ENCODE data around the gene MFSD2A.

The MFSD2A gene

DNA sequence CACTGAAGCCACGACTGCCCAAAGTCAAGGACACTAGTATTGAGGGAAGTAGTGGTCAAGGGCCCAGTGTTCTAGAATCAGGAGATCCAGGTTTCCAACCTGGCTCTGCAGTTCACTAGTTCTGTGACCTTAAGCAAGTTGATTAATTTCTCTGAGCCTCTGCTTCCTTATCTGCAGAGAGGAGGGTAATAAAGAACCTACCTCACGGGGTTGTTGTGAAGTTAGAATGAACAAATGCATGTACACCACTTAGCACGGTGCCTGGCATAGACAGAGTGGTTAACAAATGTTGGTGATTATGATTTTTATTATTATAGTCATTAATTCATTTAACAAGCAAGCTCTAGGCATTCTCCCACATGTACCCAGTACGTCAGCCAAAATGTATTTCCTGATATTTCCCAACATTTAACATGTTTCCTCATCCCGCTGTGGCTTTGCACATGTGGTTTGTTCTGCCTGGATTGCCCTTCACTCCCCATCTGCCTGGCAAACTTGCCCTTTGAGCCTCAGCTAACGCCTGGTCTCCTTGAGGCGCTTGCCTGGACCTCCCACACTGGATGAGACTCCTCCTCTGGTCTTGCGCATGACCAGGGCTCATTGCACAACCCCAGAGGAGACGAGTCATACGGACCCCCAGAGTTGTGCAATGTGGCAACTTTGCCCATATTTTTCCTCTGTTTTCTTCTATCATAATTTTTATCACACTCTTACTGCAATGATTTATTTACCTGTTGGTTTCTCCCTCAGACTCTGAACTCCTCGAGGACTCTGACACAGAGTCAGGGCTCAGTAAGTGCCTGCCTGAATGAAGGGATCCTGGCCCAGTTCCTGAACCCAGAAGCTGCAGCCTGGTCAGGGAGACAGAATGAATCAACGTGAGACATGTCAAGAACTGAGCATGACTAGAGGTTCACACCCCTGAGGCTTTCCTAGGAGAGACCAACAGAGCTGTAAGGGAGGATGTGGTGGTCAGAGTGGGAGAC is 20.7 kb upstream of the MFSD2A start:
- H3K4me1 ChIP-seq (ENCODE audit: control insufficient read depth, low read depth, low read length) = no peaks in the 10 kb centered on the region
- no peak overlapping the region for H2BK15ac ChIP-seq (replicated peaks; ENCODE audit: low read depth)
- H2BK5ac ChIP-seq (ENCODE audit: low read length) = no peak overlapping the region
- H4K5ac ChIP-seq (ENCODE audit: low read length) = no peak overlapping the region
- H3K4ac ChIP-seq (ENCODE audit: low read depth, low read length) = no peak overlapping the region
- no peak overlapping the region for H3K23ac ChIP-seq (ENCODE audit: low read length)
- no peaks in the 10 kb centered on the region for H3K27me3 ChIP-seq (ENCODE audit: insufficient read depth, low read length, poor library complexity)
- no peaks in the 10 kb centered on the region for H3K79me1 ChIP-seq (ENCODE audit: low read length)
- no peak overlapping the region for H3K27ac ChIP-seq (ENCODE audit: low read depth, low read length)
- H4K8ac ChIP-seq (ENCODE audit: low read depth, low read length) = no peak overlapping the region
- H2AK5ac ChIP-seq (ENCODE audit: low read length) = no peak overlapping the region
- WGBS (ENCODE audit: extremely low coverage, insufficient coverage, low lambda C conversion rate) = no CpG with 5 or more reads among the region's 12 CpGs
- no peak overlapping the region for H3K56ac ChIP-seq (ENCODE audit: low read length)
- H3K4me3 ChIP-seq (ENCODE audit: low read length) = no peak overlapping the region
- H3K18ac ChIP-seq (ENCODE audit: low read length) = no peak overlapping the region
- no peaks in the 10 kb centered on the region for H3K79me2 ChIP-seq (ENCODE audit: control insufficient read depth, insufficient read depth, low read length)
- no peak overlapping the region for H3K9ac ChIP-seq (ENCODE audit: low read length)
- no peak overlapping the region for H2BK120ac ChIP-seq (ENCODE audit: low read depth, low read length)
- no peak overlapping the region for H3K4me2 ChIP-seq (ENCODE audit: low read length)
- DNase-seq = no peak
- H3K36me3 ChIP-seq (ENCODE audit: control insufficient read depth, insufficient read depth, low read length) = no peaks in the 10 kb centered on the region

DNA sequence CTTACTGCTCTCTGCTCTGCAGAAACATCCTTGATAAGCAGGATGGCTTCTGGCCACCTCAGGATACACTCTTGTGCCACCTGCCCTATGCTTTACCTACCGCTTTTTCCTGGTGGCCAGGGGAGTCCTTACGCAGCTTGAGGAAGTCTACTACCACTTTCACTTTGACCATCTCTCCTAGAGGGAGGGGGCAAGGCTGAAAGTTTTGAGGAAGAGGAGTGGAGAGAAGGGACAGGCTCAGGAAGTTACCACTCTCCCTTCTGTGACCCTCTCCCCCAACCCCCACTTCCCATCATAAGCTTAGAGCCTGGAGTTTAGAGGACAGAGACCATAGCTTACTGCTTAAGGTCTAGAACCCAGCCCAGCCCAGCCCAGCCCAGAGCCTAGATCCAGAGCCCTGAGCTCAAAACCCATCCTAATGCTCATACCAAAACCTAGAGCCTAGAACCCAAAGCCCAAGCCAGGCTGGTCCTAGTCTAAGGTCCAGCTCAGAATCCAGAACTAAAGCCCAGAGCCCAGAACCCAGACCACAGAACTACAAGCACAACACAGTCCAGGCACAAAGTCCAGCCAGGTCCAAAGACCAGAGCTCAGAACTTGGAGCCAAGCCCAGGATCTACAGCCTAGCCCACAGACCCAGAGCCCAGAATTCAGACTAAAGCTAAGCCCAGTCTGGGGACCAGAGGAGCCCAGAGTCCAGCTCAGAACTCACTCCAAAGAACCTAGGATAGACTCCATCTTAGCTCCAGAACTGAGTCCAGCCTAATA is 18.0 kb upstream of the MFSD2A start:
- Histone ChIP-seq H3K4me3 (ENCODE audit: low read length) (no peak overlapping the region), H2BK120ac (ENCODE audit: low read depth, low read length) (no peak overlapping the region), H3K36me3 (ENCODE audit: control insufficient read depth, insufficient read depth, low read length) (no peaks in the 10 kb centered on the region), H3K23ac (ENCODE audit: low read length) (no peak overlapping the region), H4K8ac (ENCODE audit: low read depth, low read length) (no peak overlapping the region), H3K4me1 (ENCODE audit: control insufficient read depth, low read depth, low read length) (no peaks in the 10 kb centered on the region), H3K9ac (ENCODE audit: low read length) (no peak overlapping the region), H4K5ac (ENCODE audit: low read length) (no peak overlapping the region), H3K4me2 (ENCODE audit: low read length) (no peak overlapping the region), H3K27me3 (ENCODE audit: insufficient read depth, low read length, poor library complexity) (no peaks in the 10 kb centered on the region), H2BK15ac (replicated peaks; ENCODE audit: low read depth) (no peak overlapping the region), H2AK5ac (ENCODE audit: low read length) (no peak overlapping the region), H3K79me2 (ENCODE audit: control insufficient read depth, insufficient read depth, low read length) (no peaks in the 10 kb centered on the region), H3K79me1 (ENCODE audit: low read length) (no peaks in the 10 kb centered on the region), H3K27ac (ENCODE audit: low read depth, low read length) (no peak overlapping the region), H3K18ac (ENCODE audit: low read length) (no peak overlapping the region), H3K56ac (ENCODE audit: low read length) (no peak overlapping the region), H2BK5ac (ENCODE audit: low read length) (no peak overlapping the region), H3K4ac (ENCODE audit: low read depth, low read length) (no peak overlapping the region)
- DNase-seq = no peak
- no CpG with 5 or more reads among the region's 2 CpGs for WGBS (ENCODE audit: extremely low coverage, insufficient coverage, low lambda C conversion rate)

DNA sequence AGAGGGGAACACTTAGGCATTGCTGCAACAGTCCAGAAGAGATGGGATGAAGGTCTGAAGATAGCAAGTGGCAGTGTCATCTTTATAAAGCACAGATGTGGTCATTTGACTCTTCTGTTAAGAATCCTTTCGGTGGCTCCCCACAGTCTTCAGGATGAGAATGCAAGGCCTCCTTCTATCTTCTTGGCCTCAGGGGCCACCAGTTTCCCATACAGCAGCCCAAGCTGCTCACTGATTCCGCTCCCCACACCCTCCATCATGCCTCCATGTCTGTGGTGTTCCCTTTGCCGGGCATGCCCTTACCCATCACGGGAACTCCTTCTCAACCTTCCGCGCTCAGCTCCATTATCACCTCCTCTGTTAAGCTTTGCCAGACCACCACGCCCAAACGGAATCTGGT is 16.1 kb upstream of the MFSD2A start:
- Histone ChIP-seq H4K8ac (ENCODE audit: low read depth, low read length) (no peak overlapping the region), H3K27ac (ENCODE audit: low read depth, low read length) (no peak overlapping the region), H3K18ac (ENCODE audit: low read length) (no peak overlapping the region), H3K79me2 (ENCODE audit: control insufficient read depth, insufficient read depth, low read length) (no peaks in the 10 kb centered on the region), H2BK5ac (ENCODE audit: low read length) (no peak overlapping the region), H2BK15ac (replicated peaks; ENCODE audit: low read depth) (no peak overlapping the region), H3K4me2 (ENCODE audit: low read length) (no peak overlapping the region), H4K5ac (ENCODE audit: low read length) (no peak overlapping the region), H3K23ac (ENCODE audit: low read length) (no peak overlapping the region), H3K4me1 (ENCODE audit: control insufficient read depth, low read depth, low read length) (no peaks in the 10 kb centered on the region), H3K27me3 (ENCODE audit: insufficient read depth, low read length, poor library complexity) (no peaks in the 10 kb centered on the region), H3K9ac (ENCODE audit: low read length) (no peak overlapping the region), H3K56ac (ENCODE audit: low read length) (no peak overlapping the region), H2BK120ac (ENCODE audit: low read depth, low read length) (no peak overlapping the region), H3K4ac (ENCODE audit: low read depth, low read length) (no peak overlapping the region), H3K79me1 (ENCODE audit: low read length) (no peaks in the 10 kb centered on the region), H3K36me3 (ENCODE audit: control insufficient read depth, insufficient read depth, low read length) (no peaks in the 10 kb centered on the region), H3K4me3 (ENCODE audit: low read length) (no peak overlapping the region), H2AK5ac (ENCODE audit: low read length) (no peak overlapping the region)
- no CpG with 5 or more reads among the region's 8 CpGs for WGBS (ENCODE audit: extremely low coverage, insufficient coverage, low lambda C conversion rate)
- DNase-seq = no peak

DNA sequence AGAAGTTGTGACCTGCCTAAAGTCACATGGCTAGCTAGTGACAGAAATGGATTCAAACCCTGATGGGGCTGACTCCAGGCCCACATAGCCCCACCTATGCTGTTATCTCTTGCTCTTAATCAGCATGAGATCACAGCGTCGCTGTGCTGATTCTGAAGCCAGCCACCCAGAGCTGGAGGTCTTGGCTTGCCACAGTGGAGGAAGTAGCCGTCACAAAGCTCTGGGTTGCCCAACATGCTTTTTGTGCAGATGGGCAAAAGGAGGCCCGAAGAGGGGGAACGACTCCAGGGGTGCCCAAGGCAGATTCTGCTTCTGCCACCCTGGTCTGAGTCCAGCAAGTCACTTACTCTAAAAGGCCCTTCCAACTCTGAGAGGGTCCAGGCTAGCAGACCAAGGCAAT is 14.7 kb upstream of the MFSD2A start:
- H3K79me1 ChIP-seq (ENCODE audit: low read length) = no peaks in the 10 kb centered on the region
- no peaks in the 10 kb centered on the region for H3K27me3 ChIP-seq (ENCODE audit: insufficient read depth, low read length, poor library complexity)
- no peaks in the 10 kb centered on the region for H3K4me1 ChIP-seq (ENCODE audit: control insufficient read depth, low read depth, low read length)
- DNase-seq = peak; percentile 53
- peak overlapping the region; percentile 59 for H3K56ac ChIP-seq (ENCODE audit: low read length)
- no peak overlapping the region for H3K4me2 ChIP-seq (ENCODE audit: low read length)
- H3K27ac ChIP-seq (ENCODE audit: low read depth, low read length) = no peak overlapping the region
- H3K23ac ChIP-seq (ENCODE audit: low read length) = no peak overlapping the region
- no peak overlapping the region for H2BK15ac ChIP-seq (replicated peaks; ENCODE audit: low read depth)
- H4K5ac ChIP-seq (ENCODE audit: low read length) = no peak overlapping the region
- H3K18ac ChIP-seq (ENCODE audit: low read length) = no peak overlapping the region
- H3K79me2 ChIP-seq (ENCODE audit: control insufficient read depth, insufficient read depth, low read length) = no peaks in the 10 kb centered on the region
- no CpG with 5 or more reads among the region's 5 CpGs for WGBS (ENCODE audit: extremely low coverage, insufficient coverage, low lambda C conversion rate)
- no peaks in the 10 kb centered on the region for H3K36me3 ChIP-seq (ENCODE audit: control insufficient read depth, insufficient read depth, low read length)
- no peak overlapping the region for H2BK120ac ChIP-seq (ENCODE audit: low read depth, low read length)
- H2AK5ac ChIP-seq (ENCODE audit: low read length) = no peak overlapping the region
- no peak overlapping the region for H2BK5ac ChIP-seq (ENCODE audit: low read length)
- H4K8ac ChIP-seq (ENCODE audit: low read depth, low read length) = no peak overlapping the region
- no peak overlapping the region for H3K4ac ChIP-seq (ENCODE audit: low read depth, low read length)
- H3K9ac ChIP-seq (ENCODE audit: low read length) = no peak overlapping the region
- H3K4me3 ChIP-seq (ENCODE audit: low read length) = no peak overlapping the region

DNA sequence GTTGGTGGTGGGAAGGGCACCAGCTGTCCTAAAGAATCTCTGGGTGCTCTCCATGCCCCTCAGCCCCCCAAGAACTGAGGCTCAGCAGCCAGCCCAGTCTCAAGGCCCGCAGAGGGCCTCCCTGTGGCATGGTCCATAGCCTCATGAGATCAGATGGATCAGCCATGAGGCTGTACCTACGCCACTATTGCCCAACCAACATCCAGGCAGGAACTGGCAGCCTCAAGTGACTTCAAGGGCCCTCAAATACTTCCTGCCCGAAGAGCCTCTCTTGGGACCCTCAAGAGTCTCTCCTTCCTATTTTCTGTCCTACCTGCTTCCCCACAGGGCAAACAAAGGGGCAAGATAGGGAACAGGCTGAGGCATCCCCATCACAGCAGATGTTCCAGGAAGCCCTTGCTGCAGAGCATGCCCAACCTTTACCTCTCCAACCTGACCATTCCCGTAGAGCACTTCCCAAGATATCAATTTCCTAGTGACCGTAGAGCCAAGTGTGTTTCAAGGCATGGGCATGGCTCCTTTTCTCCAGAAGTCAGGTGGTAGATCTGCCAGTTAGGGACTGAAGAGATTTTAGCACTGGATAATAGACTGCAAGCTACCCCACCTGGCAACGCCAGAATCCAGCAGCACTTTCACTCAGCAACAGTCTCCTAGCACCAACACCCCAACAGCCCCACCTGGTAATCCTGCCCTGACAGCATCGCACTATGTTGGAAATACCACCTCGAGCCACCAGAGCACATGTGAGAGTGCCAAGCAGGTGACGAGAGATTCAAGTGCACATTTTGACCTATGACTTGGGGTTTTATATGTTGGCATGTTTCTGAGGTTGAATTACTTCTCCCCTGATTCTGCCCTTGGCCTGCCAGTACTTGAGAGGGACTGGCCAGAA is 13.7 kb upstream of the MFSD2A start:
- Histone ChIP-seq H3K4me1 (ENCODE audit: control insufficient read depth, low read depth, low read length) (no peaks in the 10 kb centered on the region), H2BK120ac (ENCODE audit: low read depth, low read length) (no peak overlapping the region), H3K9ac (ENCODE audit: low read length) (no peak overlapping the region), H3K27me3 (ENCODE audit: insufficient read depth, low read length, poor library complexity) (no peaks in the 10 kb centered on the region), H3K18ac (ENCODE audit: low read length) (no peak overlapping the region), H4K8ac (ENCODE audit: low read depth, low read length) (no peak overlapping the region), H3K36me3 (ENCODE audit: control insufficient read depth, insufficient read depth, low read length) (no peaks in the 10 kb centered on the region), H4K5ac (ENCODE audit: low read length) (no peak overlapping the region), H3K27ac (ENCODE audit: low read depth, low read length) (no peak overlapping the region), H2BK5ac (ENCODE audit: low read length) (no peak overlapping the region), H2BK15ac (replicated peaks; ENCODE audit: low read depth) (no peak overlapping the region), H3K56ac (ENCODE audit: low read length) (no peak overlapping the region), H2AK5ac (ENCODE audit: low read length) (peak overlapping the region; percentile 58), H3K79me2 (ENCODE audit: control insufficient read depth, insufficient read depth, low read length) (no peaks in the 10 kb centered on the region), H3K4ac (ENCODE audit: low read depth, low read length) (no peak overlapping the region), H3K79me1 (ENCODE audit: low read length) (no peaks in the 10 kb centered on the region), H3K4me3 (ENCODE audit: low read length) (no peak overlapping the region), H3K23ac (ENCODE audit: low read length) (no peak overlapping the region), H3K4me2 (ENCODE audit: low read length) (no peak overlapping the region)
- WGBS (ENCODE audit: extremely low coverage, insufficient coverage, low lambda C conversion rate) = no CpG with 5 or more reads among the region's 9 CpGs
- no peak for DNase-seq
